GM21528 (cell line): Measurements from ENCODE around the gene EMID1.

Source experiments
- ATAC-seq: cut with Tn5 transposase; IDR thresholded peaks from one replicate; pipeline ENCODE4 v1.9.1; 2021; ENCODE audit warnings: mild to moderate bottlenecking, moderate library complexity; ENCODE audit not compliant: unreplicated experiment, low FRiP score

Gene EMID1

DNA sequence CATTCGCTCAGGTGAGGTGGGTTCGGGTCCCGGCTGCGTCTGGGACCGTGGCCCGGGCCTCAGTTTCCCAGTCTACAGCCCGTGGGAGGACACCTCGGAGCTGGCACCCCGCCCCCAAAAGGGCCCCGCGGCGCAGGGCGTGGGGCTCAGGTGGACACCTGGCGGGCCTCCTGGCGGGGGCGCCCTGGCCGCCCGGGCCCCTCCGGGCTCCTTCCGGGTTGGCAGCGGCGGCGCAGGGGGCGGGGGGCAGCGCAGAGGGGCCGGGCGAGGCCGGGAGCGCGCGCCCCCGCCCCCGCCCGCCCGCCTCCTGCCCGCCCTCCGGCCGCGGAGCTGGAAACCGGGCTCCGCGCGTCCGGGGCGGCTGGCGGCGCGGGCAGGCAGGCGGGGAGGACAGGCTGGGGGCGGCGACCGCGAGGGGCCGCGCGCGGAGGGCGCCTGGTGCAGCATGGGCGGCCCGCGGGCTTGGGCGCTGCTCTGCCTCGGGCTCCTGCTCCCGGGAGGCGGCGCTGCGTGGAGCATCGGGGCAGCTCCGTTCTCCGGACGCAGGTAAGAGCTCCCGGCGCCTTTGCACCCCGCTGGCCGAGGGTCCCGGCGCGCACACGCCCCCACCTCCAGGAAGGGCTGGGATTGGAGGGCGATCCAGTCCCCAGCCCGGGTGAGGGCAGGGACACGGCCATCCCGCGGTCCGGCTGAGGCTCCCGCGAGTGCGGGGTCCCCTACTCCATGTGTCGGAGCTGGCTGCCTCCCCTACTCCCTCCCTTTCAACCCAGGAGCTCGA lies at the start of gene EMID1:
EMID1 (plus strand) TSS at position 303 of the 778 bp plus-strand sequence; CDS start at position 446, 143 bp downstream.
- ATAC-seq = no peak

DNA sequence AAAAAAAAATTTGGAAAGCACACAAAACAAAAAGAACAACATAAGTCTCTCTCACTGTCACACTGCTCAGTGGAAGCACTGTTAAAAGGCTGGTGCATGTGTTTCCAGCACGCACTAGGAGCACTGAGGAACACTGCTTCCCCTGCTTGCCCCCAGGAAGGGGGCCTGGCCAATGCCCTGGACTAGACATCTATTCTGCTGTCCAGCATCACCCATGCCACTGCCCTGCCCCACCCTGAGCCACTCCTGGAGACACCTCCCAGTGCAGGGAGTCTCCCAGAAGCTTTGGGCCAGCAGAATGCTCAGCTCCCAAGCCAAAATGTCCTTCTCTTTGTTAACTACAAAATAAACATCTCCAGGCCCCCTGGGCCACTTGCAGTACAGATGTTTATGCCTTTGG lies 49.7 kb upstream of the EMID1 start:
- ATAC-seq = no peak

DNA sequence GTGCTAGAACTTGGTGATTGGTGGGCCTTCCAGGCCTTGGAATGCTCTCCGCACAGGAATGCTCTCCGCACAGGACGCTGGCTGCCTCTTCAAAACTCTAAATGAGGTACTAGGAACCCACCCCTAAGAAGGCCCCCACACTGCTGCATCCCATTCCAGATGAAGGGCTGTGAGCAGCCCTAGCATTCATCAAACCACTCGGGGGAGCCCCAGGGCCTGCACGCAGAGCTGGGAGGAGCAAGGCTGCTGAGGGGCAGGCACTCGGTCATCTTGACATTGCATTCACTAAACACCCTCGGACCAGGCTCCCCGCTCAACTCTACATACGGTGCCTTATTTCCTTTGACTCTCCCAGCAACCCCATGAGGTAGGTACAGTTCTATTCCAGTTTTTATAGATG lies 49.2 kb upstream of the EMID1 start:
- ATAC-seq = no peak

DNA sequence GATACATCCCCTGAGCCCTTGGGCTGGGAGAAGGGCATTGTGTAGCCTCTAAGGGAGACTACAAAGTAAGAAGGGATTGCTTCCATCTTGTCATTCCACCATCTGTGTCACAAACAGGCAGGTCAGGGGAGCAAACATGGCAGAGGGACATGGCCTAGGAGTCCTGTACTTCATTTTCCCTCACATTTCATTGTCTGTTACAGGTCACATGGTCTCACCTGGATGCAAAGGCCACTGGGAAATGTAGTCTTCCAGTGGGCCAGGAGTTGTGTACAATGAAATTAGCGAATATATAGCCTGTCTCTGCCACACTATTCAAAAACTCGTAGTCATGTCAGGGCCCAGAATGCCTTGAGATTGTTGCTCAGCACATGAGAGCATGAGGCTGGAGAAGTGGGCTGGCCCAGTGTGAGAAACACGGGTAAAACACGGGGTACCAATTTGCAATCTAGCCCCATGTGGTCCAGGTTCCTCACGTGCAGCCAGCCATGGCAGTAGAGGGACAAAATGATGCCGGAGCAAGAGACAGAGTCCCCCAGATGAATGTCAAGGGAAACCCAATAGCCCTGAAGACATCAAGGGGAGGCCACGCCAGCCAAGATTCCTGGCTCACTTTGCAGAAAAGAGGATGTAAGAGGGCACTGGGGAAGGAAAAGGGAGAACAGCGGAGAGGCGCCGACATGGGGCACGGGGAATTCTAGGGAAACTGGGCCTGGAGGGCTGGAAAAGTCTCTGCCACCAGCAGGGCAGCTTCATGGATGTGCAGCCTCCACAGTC lies 47.7 kb upstream of the EMID1 start:
- ATAC-seq = no peak

DNA sequence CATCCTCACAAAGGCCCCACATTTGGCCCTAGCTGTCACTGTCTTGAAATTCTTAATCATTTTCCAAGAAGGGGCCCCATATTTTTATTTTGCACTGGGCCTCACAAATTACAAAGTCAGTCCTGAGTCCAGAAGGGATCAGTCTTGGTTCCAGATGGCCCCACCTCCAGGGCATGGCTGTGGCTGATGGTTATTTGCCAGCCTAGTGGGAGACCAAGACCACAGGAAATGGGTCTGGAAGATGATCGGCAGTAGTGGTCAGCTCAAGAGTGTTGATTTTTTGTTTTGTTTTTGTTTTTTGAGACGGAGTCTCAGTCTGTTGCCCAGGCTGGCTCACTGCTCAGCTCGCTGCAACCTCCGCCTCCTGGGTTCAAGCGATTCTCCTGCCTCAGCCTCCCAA lies 47.1 kb upstream of the EMID1 start:
- no peak for ATAC-seq

DNA sequence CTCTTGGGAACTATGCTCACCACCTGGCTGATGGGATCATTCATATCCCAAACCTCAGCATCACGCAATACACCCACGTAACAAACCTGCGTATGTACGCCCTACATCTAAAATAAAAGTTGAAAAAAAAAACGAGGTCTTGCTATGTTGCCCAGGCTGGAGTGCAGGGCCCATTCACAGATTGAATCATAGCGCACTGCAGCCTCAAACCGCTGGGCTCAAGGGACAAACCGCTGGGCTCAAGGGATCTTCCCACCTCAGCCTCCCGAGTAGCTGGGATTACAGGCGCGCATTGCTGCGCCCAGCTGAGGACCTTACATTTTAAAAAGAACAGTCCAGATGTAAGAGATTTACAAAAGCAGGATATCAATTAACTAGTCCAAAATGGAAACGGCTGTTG lies 41.9 kb upstream of the EMID1 start:
- ATAC-seq = no peak

DNA sequence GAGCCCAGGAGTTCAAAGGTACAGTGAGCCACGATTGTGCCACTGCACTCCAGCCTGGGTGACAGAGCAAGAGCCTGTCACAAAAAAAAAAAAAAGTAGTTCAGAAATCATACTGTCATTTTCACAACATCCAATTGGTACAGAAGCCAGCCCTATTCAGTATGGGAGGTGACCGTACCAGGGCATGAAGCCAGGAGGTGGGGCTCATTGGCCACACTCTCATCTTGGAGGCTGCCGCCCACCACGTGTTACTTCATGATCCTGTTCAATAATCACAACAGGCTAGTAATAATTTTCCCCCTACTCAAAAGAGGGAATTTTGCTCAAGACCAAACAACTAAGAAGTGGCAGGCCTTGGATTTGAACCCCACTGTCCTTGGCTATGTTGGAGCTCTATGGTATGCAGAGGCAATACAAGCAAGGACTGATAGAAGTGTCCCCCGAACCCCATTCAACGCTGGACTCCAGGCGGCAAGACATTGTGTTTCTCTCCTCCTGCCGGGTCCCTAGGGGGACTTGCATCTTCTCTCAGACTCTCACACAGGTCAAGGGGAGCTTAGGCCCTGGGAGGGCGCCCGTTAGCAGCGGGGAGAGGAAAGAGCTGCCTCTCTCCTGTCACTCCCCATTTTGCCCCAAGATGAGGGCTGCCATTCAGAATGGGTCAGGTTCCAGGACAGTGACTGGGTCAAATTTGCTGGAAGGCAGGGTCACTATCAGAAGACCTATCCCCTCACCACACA lies 40.2 kb upstream of the EMID1 start:
- no peak for ATAC-seq

DNA sequence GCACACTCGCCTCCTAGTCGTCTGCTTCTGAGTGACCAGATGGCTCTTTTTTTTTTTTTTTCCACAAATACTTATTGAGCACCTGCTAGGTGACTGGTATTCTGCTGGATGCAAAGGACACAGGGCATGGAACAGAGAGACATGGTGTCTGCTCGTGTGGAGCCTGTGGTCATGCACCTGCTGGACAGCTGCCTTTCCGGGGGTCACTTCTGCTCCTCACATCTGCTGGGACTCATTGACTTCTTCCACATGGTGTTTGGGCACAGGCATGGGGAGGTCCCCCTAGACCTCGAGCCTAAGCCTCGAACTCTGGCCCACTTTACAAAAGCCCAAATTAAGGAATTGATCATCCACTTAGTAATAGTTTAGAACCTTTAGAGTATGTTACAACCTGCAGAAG lies 39.5 kb upstream of the EMID1 start:
- no peak for ATAC-seq

DNA sequence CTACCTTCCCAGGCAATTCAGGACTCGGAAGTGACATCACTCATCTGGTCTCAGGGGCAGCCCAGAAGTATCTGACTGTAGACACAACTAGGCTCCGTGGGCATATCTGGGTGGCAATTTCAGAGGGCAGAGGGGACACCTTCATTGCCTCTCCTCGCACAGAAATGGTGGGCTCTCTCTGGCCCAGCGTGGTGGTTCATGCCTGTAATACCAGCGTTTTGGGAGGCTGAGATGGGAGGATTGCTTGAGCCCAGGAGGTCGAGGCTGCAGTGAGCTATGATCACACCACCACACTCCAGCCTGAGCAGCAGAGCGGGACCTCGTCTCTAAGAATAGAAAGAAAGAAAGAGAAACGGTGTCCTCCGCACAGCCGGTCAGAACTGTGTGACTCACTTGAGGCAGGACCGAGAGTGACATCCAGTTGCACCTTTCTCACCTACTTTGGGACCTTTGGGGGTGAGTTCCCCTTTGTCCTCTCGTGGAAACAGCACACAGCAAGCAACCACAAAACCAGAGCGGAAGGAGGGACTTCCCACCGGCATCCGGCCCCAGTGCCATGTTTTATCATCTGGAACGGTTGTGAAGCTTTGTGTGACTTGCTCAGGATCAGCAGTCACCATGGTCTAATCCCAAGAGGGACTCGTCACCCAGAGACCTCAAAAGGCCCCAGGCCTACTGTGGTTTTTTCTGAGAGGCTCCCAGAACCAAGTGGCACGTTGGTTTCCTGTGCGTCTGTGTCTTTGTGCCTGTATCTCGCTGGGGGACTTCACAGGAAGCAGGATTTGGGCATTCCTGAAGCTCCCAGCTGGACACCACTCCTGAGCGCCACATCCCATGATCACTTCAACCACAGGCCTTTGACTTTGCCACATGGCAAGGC lies 38.4 kb upstream of the EMID1 start:
- ATAC-seq = peak; percentile 91

DNA sequence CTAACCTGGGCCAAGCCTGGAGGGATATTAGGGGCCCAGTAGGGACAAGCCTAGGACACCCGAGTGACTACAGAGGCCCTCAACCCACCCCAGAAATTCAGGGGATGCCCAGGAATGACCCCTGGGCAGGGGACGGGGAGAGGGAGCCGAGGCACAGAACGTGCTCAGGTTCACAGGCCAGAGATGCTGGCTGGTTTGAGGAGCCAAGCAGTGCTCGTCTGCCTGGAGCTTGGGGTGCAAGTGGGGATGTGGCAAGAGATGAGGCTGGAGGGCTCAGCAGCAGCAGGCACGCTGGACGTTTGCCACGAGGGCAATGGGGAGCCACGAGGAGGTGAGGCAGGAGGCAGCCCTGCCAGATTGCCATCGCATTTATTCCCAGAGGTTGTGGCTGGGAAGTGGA lies 34.0 kb upstream of the EMID1 start:
- no peak for ATAC-seq

DNA sequence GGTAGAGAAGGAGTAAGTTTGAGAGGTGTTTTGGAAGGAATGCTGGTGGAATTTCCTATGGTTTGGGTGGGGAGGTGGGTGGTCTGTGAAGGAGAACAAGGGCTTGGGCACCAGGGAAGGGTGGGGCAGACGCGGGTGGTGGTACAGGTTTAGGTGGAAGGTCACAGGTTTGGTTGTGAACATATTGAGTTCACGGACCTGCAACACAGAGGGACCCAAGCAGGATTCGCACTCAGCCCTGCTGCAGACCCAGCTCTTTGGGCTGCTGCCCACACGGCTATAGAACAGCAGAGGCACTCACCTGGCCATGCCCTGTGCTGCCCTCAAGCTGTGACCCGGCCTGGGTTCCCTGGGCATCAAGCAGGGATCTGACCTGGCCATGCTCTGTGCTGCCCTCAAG lies 33.5 kb upstream of the EMID1 start:
- no peak for ATAC-seq

DNA sequence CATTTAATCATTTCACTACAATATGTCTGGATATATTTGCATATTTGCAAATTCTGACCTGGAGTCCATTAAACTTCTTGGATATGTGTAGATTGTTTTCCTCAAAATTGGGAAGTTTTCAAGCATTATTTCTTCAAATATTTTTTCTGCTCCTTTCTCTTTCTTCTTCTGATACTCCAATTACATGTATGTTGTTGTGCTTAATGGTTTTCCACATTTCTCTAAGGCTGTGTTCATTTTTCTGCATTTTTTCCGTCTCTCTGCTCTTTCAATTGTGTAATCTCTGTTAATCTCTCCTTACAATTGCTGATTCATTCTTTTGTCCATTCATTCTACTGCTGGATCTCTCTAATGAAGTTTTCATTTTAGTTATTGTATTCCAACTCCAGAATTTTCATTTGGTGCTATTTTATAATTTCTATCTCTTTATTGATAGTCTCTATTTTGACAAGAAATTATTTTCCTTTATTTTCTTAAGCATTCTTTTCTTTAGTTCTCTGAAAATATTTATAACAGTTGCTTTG lies 30.3 kb upstream of the EMID1 start:
- ATAC-seq = no peak

DNA sequence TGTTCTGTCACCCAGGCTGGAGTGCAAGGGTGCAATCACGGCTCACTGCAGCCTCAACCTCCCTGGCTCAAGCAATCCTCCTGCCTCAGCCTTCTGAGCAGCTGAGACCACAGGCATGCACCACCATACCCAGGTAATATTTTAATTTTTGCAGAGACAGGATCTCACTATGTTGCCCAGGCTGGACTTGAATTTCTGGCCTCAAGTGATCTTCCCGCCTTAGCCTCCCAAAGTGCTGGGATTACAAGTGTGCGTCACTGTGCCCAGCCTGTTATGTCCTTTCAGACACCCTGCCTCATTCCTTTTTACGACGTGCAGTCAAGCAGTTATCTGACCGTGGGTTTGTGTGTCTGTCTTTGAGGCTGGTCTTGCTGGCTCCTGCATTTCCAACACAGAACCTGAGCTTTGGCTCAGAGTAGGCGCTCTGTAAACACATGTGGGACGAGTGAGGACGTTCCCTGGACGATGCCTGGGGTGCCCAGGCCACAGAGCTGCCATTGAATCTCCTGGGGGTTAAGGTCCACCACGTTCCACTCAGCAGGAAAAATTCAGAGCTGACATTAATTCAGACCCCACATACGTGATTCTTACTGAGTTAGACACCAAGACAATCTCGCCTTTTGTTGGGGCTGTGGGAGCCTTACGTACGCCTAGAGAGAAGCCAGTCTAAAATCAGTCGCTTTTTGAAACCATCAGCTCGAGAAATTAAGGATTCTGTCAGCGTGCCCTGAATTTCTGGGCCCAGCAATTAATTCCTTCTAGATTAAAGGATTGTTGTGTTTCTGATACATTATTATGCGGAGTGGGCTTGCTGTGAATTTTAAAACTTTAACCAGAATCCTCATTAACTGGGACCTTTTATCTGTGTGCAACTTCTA lies 21.5 kb upstream of the EMID1 start:
- no peak for ATAC-seq

DNA sequence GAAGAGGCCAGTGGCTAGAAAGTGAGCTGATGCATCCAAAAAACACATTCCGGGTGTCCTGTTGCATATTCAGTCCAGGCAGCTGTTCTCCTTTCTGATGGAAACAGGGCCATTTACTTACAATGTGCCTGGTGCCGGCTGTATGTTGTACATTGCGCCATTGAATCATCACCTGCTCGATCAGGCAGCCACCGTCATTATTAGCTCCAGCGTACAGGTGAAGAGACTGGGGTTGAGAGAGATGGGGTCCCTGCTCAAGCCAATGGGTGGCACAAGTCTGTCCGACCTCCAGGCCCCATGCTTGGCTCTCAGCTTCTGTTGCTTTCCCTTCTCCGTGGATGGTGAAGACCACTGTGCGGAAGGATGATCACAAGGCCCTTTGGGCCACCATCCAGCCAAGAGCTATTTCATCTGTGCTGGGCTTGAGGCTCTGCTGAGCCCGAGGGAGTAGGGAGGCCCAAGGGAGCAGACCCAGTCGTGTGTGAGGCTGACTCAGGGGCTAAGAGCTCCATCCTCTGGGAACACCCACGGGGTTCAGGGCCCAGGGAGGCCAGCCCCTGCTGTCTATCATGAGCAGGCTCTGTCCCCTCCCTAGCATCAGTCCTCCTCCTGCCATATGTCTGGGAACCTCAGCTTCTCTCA lies 20.7 kb upstream of the EMID1 start:
- no peak for ATAC-seq

DNA sequence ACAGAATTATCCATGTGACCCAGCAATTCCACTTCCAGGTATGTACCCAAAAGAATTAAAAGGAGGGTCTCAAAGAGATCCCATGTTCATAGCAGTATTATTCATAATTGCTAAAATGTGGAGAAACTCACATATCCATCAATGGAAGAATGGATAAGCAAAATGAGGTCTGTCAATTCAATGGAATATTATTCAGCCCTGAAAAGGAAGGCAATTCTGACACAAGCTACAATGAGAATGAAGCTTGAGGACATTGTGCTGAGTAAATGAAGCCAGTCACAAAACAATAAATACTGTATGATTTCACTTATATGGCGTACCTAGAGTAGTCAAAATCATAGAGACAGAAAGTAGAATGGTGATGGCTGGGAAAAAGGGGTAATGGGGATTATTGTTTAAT lies 19.4 kb upstream of the EMID1 start:
- ATAC-seq = no peak

DNA sequence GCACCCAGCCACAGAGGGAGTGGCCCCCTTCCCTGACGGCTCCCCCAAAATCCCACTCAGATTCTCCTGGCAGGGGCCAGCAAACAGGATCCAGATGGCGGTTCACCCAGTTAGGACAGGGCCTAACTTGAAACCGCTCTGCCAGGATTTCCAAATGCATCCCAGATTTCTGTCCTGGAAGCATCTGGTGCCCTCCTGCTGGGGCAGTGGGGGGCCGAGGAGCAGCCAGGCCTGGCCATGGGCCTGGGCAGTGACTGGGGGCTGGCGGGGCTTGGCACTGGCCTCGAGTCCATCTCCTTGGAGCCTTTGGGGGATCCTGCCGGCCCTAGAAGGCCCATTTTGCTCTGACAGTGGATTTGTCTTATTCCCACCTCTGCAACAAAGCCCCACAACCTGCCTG lies 17.9 kb upstream of the EMID1 start:
- ATAC-seq = no peak

DNA sequence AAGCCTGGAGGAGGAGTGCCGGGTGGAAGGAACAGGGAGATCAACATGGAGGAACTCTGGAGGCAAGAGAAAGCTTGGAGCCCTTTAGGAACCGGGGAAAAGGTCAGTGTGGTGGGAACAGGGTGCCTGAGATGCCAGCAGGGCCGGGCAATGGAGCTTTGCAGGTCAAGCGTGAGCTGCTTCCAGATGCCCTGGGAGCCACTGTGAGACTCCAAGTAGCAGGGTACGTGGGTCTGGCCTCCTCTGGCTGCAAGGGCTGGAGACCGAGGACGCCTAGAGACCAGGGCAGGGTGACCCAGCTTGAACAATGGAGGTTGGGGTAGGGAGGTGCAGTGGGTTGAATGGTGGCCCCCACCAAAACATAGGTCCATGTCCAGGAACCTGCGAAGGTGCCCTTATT lies 15.6 kb upstream of the EMID1 start:
- ATAC-seq = no peak

DNA sequence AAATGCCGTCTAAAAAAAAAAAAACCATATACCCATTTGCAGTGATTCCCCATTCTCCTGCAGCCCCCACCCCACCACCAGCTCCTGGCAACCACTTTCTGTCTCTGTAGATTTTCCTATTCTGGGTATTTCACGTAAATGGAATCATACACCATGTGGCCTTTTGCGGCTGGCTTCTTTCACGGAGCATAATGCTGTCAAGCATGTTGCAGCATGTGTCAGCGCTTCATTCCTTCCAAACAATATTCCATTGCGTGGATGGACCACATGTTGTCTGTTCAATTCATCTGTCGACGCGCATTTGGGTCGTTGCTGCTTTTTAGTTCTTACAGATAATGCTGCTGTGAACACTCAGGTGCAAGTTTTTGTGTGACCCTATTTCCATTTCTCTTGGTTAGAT lies 14.8 kb upstream of the EMID1 start:
- no peak for ATAC-seq

DNA sequence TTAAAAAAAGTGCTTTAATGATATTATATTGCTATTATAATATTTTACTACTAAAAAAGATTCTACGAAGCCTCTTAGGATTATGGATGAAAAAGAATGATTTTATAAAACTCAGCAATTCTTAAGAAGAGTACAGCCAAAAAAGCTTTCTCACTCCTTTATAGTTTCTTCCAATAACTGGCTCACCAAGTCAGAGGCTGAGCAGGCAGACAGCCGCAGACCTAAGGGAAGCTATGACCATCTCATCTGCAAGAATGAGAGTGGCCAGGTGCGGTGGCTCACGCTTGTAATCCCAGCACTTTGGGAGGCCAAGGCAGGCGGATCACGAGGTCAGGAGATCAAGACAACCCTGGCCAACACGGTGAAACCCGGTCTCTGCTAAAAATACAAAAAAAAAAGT lies 12.7 kb upstream of the EMID1 start:
- no peak for ATAC-seq
